Gastrocnemius medialis (tissue), 4 donors: ENCODE results near the gene BICDL2. TPM values are rescaled to one million over a fixed set of nuclear protein-coding genes. Genes with fewer than 3 reads are reported as not detected.

ENCODE experiments used
- ATAC-seq, 2 donors: fragments of 150-250 bp; one replicate each; pipeline ENCODE4 v1.9.1; 2016
- DNase-seq, 2 donors: peaks; one replicate each; pipeline ENCODE4 v3.0.0-alpha.2; 2019
- H3K27ac ChIP-seq, 4 donors: fragments of 200-600 bp; sonication (generic); 1 replicate in 1 of 4; 2 replicates in 3 of 4; pipeline ENCODE4 v1.5.1; 2016 to 2018; ENCODE audit warnings: mild to moderate bottlenecking in 2 of 4, moderate library complexity in 1 of 4
- H3K27me3 ChIP-seq, 3 donors: fragments of 200-600 bp; sonication (generic) in 2 of 3; 1 replicate in 1 of 3; 2 replicates in 2 of 3; pipeline versions ENCODE4 v1.5.1 to v1.6.0; 2016 to 2019; ENCODE audit warnings: mild to moderate bottlenecking in 1 of 3, moderate library complexity in 1 of 3
- H3K36me3 ChIP-seq, 2 donors: fragments of 200-600 bp; sonication (generic) in 1 of 2; one replicate each; pipeline ENCODE4 v1.5.1; 2017 to 2018
- H3K4me1 ChIP-seq, 2 donors: fragments of 200-600 bp; sonication (generic) in 1 of 2; one replicate each; pipeline ENCODE4 v1.5.1; 2016 to 2017; ENCODE audit warnings: mild to moderate bottlenecking in 2 of 2
- H3K4me3 ChIP-seq, 4 donors: fragments of 200-600 bp; sonication (generic) in 3 of 4; 1 replicate in 1 of 4; 2 replicates in 3 of 4; pipeline ENCODE4 v1.5.1; 2016 to 2019; ENCODE audit warnings: mild to moderate bottlenecking in 2 of 4
- H3K9me3 ChIP-seq, 3 donors: fragments of 200-600 bp; sonication (generic) in 2 of 3; 1 replicate in 1 of 3; 2 replicates in 2 of 3; pipeline ENCODE4 v1.5.1; 2016 to 2019
- CTCF ChIP-seq, 5 experiments: fragments of 450-650 bp in 3 of 5; fragments of 200-600 bp in 2 of 5; sonication (generic) in 2 of 5; IDR thresholded peaks in 4 of 5; conservative IDR thresholded peaks in 1 of 5; 1 replicate in 4 of 5; 2 replicates in 1 of 5; pipeline ENCODE4 v1.5.1; 2016 to 2019; ENCODE audit warnings: antibody characterized with exemption in 5 of 5, mild to moderate bottlenecking in 3 of 5, moderate library complexity in 3 of 5
- POLR2A ChIP-seq, 2 donors: fragments of 450-650 bp; IDR thresholded peaks; one replicate each; pipeline ENCODE4 v1.6.1; 2017; ENCODE audit warnings: antibody characterized with exemption in 2 of 2, mild to moderate bottlenecking in 2 of 2, moderate library complexity in 2 of 2
- in situ Hi-C, 4 donors: fragments of 200-750 bp; cut with MboI; loops; one replicate each; pipeline versions ENCODE4 v1.15.0 to v1.8.0; 2017; ENCODE audit warnings: low sequenced_read_pairs in 4 of 4
- intact Hi-C: fragments of 100-400 bp; cut with DNase I; formaldehyde crosslinking; loops from one replicate; pipeline ENCODE4 v1.15.1; 2023; ENCODE audit warnings: low total_unique reads
- total RNA-seq, 4 donors: library from RNA; depleted of rRNA; stranded (reverse); fragments of >200 nt; gene quantifications; one replicate each; pipeline versions ENCODE4 v1.1.0 to v1.2.3, GENCODE V29; 2016

BICDL2 gene
- total RNA-seq, 4 donors from 2014 or later, result 0.32 TPM; not detected in 3

- Histone ChIP-seq H3K4me3 (peak overlapping the region; percentile 48 to 99 (median 76)), H3K4me1 (peaks cover 32 to 54% of the 10 kb centered on the region in 2 donors), H3K27me3 (peaks cover 13 to 25% (median 15%) of the 10 kb centered on the region in 3 donors), H3K9me3 (no peaks in the 10 kb centered on the region), H3K27ac (peak overlapping the region; percentile 96 to 100 (median 98)), H3K36me3 (peaks cover 0 to 12% of the 10 kb centered on the region in 2 donors)
- intact Hi-C loops (loop anchor here (1.0 to 5.0 kb wide), 5 partner anchors 37 to 974 kb away; partner anchors contain the start of genes NTHL1, SRRM2, TSC2 and ZNF263), in situ Hi-C loops (no loop called here)
- DNase-seq (peak; percentile 87 to 95), ATAC-seq (peak; percentile 49 to 61)
- TF ChIP-seq CTCF (IDR thresholded peaks at IDR 0.05 in 4 of 5, conservative IDR thresholded peaks at IDR 0.05 in 1 of 5) (peak in 4 of 5 experiments; percentile 30 to 51 (median 38)), POLR2A (IDR thresholded peaks at IDR 0.05) (peak in 1 of 2 donors; percentile 48)
Observed at GRCh38 chr16:3021449-3022207, 15.1 kb downstream of the BICDL2 start.

- H3K9me3 ChIP-seq, result no peaks in the 10 kb centered on the region
Observed at GRCh38 chr16:3020604-3021448, 15.9 kb downstream of the BICDL2 start.

GRCh38 chr16:3020247-3020603, 16.5 kb downstream of the BICDL2 start, which contains the start of gene TNFRSF12A:
Gene TNFRSF12A, plus strand, starts transcription at chr16:3020368. Its CDS starts 30 bp downstream, at chr16:3020398.
- H3K27me3 ChIP-seq, result peaks cover 13 to 25% (median 15%) of the 10 kb centered on the region in 3 donors
- H3K4me1 ChIP-seq, result peaks cover 32 to 52% of the 10 kb centered on the region in 2 donors
- H3K36me3 ChIP-seq, result no peaks in the 10 kb centered on the region
- ATAC-seq (peak; percentile 11 to 19), DNase-seq (peak; percentile 39 to 67)
- H3K27ac ChIP-seq, result peak within 1 kb of the TSS; percentile 96 to 100 (median 98)
- intact Hi-C loops (loop anchor here (1.0 to 5.0 kb wide), 5 partner anchors 16 to 973 kb away; partner anchors contain the start of genes NTHL1, TSC2 and ZNF263), in situ Hi-C loops (no loop called here)
- peak in 1 of 5 experiments; percentile 22 for TF ChIP-seq CTCF (IDR thresholded peaks at IDR 0.05 in 4 of 5, conservative IDR thresholded peaks at IDR 0.05 in 1 of 5)
- peak; percentile 91 to 95 for TF ChIP-seq POLR2A (IDR thresholded peaks at IDR 0.05)
- no peaks in the 10 kb centered on the region for H3K9me3 ChIP-seq
- peak within 1 kb of the TSS; percentile 48 to 99 (median 76) for H3K4me3 ChIP-seq

More at GRCh38 chr16:3020604-3021448, 15.9 kb downstream of the BICDL2 start:
- intact Hi-C loops, result loop anchor here (1.0 to 5.0 kb wide), 6 partner anchors 17 to 974 kb away; partner anchors contain the start of genes NTHL1, SRRM2, TSC2 and ZNF263
- Histone ChIP-seq H3K27me3 (peaks cover 13 to 25% (median 15%) of the 10 kb centered on the region in 3 donors), H3K36me3 (peaks cover 0 to 4% of the 10 kb centered on the region in 2 donors), H3K4me3 (peak overlapping the region; percentile 48 to 99 (median 76)), H3K4me1 (peaks cover 32 to 54% of the 10 kb centered on the region in 2 donors), H3K27ac (peak overlapping the region; percentile 96 to 100 (median 98))
- peak; percentile 28 to 37 for ATAC-seq
- peak; percentile 80 to 95 for DNase-seq
- in situ Hi-C loops, result no loop called here
- TF ChIP-seq POLR2A (IDR thresholded peaks at IDR 0.05) (peak; percentile 9 to 56), CTCF (IDR thresholded peaks at IDR 0.05 in 4 of 5, conservative IDR thresholded peaks at IDR 0.05 in 1 of 5) (no peak)

GRCh38 chr16:3019594-3020246, 17.0 kb downstream of the BICDL2 start:
- Histone ChIP-seq H3K27me3 (peaks cover 13 to 25% (median 15%) of the 10 kb centered on the region in 3 donors), H3K4me3 (peak overlapping the region; percentile 48 to 99 (median 76)), H3K4me1 (peaks cover 30 to 47% of the 10 kb centered on the region in 2 donors), H3K27ac (peak overlapping the region in 2 of 4 donors; percentile 96 to 98), H3K9me3 (no peaks in the 10 kb centered on the region), H3K36me3 (no peaks in the 10 kb centered on the region)
- ATAC-seq (no peak), DNase-seq (no peak)
- in situ Hi-C loops (no loop called here), intact Hi-C loops (loop anchor here (1.0 to 5.0 kb wide), 5 partner anchors 15 to 972 kb away; partner anchors contain the start of genes NTHL1, TSC2 and ZNF263)
- TF ChIP-seq CTCF (IDR thresholded peaks at IDR 0.05 in 4 of 5, conservative IDR thresholded peaks at IDR 0.05 in 1 of 5) (no peak), POLR2A (IDR thresholded peaks at IDR 0.05) (no peak)
